LNCaP clone FGC (cell line): ENCODE results near the gene DHRSX.
"Not testable (repeated sequence)": the region's sequence is repeated elsewhere in the genome, so short reads cannot be mapped to it uniquely, and the experiment has no call there.

ENCODE experiments used
- DNase-seq: peaks from one replicate; pipeline ENCODE4 v3.0.0-alpha.2; 2011; ENCODE audit warnings: low read depth
- H3K4me3 ChIP-seq: 2 replicates; pipeline ENCODE4 v1.5.1; 2011; ENCODE audit warnings: mild to moderate bottlenecking, low read depth, low read length, control low read depth
- CTCF ChIP-seq: IDR thresholded peaks from 2 replicates; pipeline ENCODE4 v1.5.1; 2012; ENCODE audit warnings: mild to moderate bottlenecking; ENCODE audit not compliant: control insufficient read depth, insufficient read depth; ENCODE audit errors: extremely low read depth

The DHRSX gene

GRCh38 chrX:2508648-2509335, 8.0 kb upstream of the DHRSX start:
- TF ChIP-seq CTCF = no peak
- H3K4me3 ChIP-seq = no peak overlapping the region
- no peak for DNase-seq

GRCh38 chrX:2507904-2508627, 7.3 kb upstream of the DHRSX start:
- H3K4me3 ChIP-seq = no peak overlapping the region
- no peak for DNase-seq
- TF ChIP-seq CTCF = no peak

- no peak overlapping the region for H3K4me3 ChIP-seq
- no peak for DNase-seq
- no peak for TF ChIP-seq CTCF
Observed at GRCh38 chrX:2507196-2507595, 6.4 kb upstream of the DHRSX start.

GRCh38 chrX:2505341-2505740, 4.6 kb upstream of the DHRSX start:
- DNase-seq, H3K4me3 ChIP-seq: not testable (repeated sequence)

GRCh38 chrX:2504706-2505332, 4.0 kb upstream of the DHRSX start:
- H3K4me3 ChIP-seq = no peak overlapping the region
- no peak for DNase-seq
- TF ChIP-seq CTCF = no peak

GRCh38 chrX:2503591-2504500, 3.1 kb upstream of the DHRSX start:
- H3K4me3 ChIP-seq = no peak overlapping the region
- no peak for TF ChIP-seq CTCF
- DNase-seq = no peak
